ENCODE data around the gene DDTL.
"Not testable (repeated sequence)": the region's sequence is repeated elsewhere in the genome, so short reads cannot be mapped to it uniquely, and the experiment has no call there.

DDTL gene

DNA sequence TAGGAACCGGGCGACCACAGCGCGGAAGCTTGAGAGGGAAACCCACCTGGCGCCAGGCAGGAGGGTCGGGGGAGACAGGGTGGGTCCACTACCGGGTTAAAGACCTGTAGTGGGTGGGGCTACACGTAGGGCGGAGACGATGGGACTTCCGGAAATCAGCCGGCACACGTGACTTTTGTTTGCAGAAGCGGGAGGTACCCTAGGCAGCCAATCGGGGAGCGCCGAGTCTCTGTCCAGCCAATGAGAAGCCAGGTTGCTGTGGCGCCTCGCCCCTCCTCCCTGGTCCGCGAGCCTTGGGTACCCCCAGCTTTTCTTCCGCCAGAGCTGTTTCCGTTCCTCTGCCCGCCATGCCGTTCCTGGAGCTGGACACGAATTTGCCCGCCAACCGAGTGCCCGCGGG, at the start of gene DDTL:
DDTL (plus strand) TSS at position 321 of the 400 bp plus-strand sequence; CDS start at position 348, 27 bp downstream.
- H3K27me3 ChIP-seq (ENCODE audit: insufficient read depth, low read depth, severe bottlenecking); H3K4me3 ChIP-seq (ENCODE audit: low read depth, low read length); H3K27ac ChIP-seq; DNase-seq; H3K9me3 ChIP-seq (ENCODE audit: severe bottlenecking): not testable (repeated sequence)
- H3K36me3 ChIP-seq: peaks cover 19% of the 10 kb centered on the region

DNA sequence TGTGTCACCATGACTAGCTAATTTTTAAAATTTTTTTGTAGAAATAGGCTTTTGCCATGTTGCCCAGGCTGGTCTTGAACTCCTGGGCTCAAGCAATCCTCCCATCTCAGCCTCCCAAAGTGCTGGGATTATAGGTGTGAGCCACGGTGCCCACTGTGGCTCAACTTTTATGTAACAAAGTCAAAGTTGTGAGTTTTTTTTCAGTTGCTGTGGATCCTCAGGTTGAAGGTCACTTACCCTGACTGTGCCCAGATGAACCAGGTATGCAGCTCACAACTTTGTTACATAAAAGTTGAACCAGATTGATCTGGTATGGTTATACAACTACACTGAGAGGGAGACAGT, 46.4 kb upstream of the DDTL start:
- DNase-seq, H3K27ac ChIP-seq: not testable (repeated sequence)

DNA sequence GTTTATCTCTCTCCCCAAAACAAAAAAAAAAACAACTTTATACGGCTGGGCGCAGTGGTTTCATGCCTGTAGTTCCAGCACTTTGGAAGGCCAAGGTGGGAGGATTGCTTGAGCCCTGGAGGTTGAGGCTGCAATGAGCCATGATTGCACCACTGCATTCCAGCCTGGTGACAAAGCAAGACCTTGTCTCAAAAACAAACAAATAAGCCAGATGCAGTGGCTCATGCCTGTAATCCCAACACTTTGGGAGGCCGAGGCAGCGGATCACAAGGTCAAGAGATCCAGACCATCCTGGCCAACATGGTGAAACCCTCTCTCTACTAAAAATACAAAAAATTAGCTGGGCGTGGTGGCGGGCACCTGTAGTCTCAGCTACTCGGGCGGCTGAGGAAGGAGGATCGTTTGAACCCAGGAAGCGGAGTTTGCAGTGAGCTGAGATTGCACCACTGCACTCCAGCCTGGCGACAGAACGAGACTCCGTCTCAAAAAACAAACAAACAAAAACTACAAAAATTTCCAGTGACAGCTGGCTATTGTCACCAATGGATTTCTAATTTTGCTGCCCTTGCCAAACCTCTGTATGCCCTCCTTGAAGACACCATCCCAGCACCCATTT, 45.0 kb upstream of the DDTL start:
- peaks cover 28% of the 10 kb centered on the region for H3K36me3 ChIP-seq
- not testable (repeated sequence) for H3K27me3 ChIP-seq (ENCODE audit: insufficient read depth, low read depth, severe bottlenecking); H3K27ac ChIP-seq; H3K4me3 ChIP-seq (ENCODE audit: low read depth, low read length); DNase-seq
- peaks cover 11% of the 10 kb centered on the region for H3K9me3 ChIP-seq (ENCODE audit: severe bottlenecking)

More for the DNA sequence above, 46.4 kb upstream of the DDTL start:
- peaks cover 17% of the 10 kb centered on the region for H3K36me3 ChIP-seq
- not testable (repeated sequence) for H3K27me3 ChIP-seq (ENCODE audit: insufficient read depth, low read depth, severe bottlenecking); H3K9me3 ChIP-seq (ENCODE audit: severe bottlenecking); H3K4me3 ChIP-seq (ENCODE audit: low read depth, low read length)

DNA sequence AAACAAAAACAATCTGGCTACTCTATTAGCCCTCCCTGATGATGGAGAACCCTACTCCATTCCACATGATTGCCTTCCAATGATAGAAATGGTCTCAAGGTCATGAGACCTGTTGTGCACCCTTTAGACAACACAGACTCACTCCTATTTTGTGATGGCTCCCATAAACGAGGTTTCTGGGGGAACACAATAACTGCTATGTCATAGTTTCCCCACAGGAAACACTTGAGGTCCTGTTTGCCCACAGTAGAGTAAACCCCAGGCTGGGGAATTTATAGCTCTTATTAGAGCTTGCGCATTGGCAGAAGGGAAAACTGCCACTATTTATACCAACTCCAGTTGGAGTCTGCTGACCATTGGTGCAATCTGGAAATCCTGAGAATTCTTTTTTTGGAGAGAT, 43.8 kb upstream of the DDTL start:
- Histone ChIP-seq H3K4me3 (ENCODE audit: low read depth, low read length) (no peak overlapping the region), H3K36me3 (peaks cover 28% of the 10 kb centered on the region), H3K9me3 (ENCODE audit: severe bottlenecking) (peaks cover 11% of the 10 kb centered on the region), H3K27ac (no peak overlapping the region), H3K27me3 (ENCODE audit: insufficient read depth, low read depth, severe bottlenecking) (no peaks in the 10 kb centered on the region)
- DNase-seq: no peak
- TF ChIP-seq, protein P1, sequence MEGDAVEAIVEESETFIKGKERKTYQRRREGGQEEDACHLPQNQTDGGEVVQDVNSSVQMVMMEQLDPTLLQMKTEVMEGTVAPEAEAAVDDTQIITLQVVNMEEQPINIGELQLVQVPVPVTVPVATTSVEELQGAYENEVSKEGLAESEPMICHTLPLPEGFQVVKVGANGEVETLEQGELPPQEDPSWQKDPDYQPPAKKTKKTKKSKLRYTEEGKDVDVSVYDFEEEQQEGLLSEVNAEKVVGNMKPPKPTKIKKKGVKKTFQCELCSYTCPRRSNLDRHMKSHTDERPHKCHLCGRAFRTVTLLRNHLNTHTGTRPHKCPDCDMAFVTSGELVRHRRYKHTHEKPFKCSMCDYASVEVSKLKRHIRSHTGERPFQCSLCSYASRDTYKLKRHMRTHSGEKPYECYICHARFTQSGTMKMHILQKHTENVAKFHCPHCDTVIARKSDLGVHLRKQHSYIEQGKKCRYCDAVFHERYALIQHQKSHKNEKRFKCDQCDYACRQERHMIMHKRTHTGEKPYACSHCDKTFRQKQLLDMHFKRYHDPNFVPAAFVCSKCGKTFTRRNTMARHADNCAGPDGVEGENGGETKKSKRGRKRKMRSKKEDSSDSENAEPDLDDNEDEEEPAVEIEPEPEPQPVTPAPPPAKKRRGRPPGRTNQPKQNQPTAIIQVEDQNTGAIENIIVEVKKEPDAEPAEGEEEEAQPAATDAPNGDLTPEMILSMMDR (IDR thresholded peaks at IDR 0.05; ENCODE audit: low read depth, low read length): no peak

DNA sequence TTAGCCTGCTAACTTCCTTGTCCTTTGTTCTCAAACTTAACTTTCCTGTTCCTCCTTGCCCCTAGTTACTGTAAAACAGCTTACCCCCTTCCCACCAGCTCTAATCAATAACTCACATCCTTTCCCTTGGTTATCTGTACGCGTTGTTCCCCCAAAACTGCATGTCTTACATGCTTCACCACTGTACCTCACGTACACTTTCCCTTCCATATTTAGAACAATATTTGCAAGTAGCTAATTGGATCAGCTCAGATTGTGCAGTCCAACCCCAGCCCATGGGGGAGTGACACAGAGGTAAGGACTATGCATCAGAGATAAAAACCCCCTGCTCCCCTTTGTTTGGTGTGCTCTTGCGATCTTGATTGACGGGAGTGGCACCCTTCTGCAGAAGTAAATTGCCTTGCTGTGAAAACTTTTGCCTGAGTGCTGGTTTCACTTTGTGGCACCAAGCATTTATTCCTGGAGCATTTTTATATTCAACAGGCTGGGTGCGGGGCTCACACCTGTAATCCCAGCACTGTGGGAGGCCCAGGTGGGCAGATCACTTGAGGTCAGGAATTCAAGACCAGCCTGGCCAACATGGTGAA, 41.6 kb upstream of the DDTL start:
- TF ChIP-seq, protein P1 (IDR thresholded peaks at IDR 0.05; ENCODE audit: low read depth, low read length): no peak
- Histone ChIP-seq H3K9me3 (ENCODE audit: severe bottlenecking) (peaks cover 11% of the 10 kb centered on the region), H3K27ac (no peak overlapping the region), H3K4me3 (ENCODE audit: low read depth, low read length) (no peak overlapping the region), H3K36me3 (peaks cover 30% of the 10 kb centered on the region), H3K27me3 (ENCODE audit: insufficient read depth, low read depth, severe bottlenecking) (no peaks in the 10 kb centered on the region)
- DNase-seq: no peak

DNA sequence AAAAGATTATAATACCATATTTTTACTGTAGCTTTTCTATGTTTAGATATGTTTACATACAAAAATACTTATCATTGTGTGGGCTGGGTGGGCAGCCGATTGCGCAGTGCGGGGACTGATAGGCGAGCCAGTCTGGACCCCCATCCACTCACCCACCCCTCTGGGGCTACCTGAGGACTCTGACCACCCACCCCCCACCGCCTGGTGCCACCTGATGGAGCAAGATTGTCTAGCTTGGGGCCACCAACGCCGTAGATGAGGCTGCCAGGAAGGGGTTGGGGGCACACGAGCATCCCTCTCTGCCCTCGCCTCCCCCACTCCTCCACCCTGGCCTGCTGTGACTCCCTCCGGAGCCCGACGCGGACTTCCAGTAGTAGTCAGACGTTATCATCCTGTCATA, 40.1 kb upstream of the DDTL start:
- Histone ChIP-seq H3K9me3 (ENCODE audit: severe bottlenecking) (peaks cover 11% of the 10 kb centered on the region), H3K27ac (no peak overlapping the region), H3K36me3 (peaks cover 34% of the 10 kb centered on the region), H3K27me3 (ENCODE audit: insufficient read depth, low read depth, severe bottlenecking) (no peaks in the 10 kb centered on the region), H3K4me3 (ENCODE audit: low read depth, low read length) (no peak overlapping the region)
- TF ChIP-seq, protein P1 (IDR thresholded peaks at IDR 0.05; ENCODE audit: low read depth, low read length): no peak
- no peak for DNase-seq

DNA sequence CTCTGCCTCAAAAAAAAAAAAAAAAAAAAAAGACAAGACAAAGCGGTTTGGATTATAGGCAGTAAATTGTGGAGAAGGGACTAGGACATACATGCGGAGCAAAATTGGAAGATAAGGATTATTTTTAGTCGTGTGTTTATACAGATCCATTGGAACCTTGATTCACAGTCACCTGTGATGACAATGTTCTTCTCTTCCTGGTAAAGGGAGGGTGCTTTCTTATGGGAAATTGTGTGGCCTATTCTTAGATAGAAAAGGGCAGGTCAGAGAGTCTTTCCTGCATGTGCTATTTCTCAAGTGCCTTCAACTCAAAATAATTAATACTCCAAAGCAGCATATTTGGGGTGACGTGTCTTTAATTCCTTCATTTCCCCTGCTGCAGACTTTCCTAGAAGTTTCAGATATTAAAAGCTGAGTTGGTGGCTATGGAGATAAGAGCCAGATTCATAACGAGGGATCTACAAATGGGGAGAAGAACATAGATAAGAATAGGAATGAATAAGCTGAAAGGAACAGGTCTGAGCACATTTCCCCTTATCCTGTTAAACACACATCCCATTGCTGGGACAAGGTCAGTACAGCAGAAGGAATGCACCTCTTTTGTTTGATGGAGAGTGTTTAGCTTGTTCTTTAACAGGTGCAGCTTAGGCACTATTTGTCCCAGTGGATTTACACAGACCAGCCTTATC, 28.2 kb upstream of the DDTL start:
- TF ChIP-seq, protein P1 (IDR thresholded peaks at IDR 0.05; ENCODE audit: low read depth, low read length): no peak
- Histone ChIP-seq H3K4me3 (ENCODE audit: low read depth, low read length) (no peak overlapping the region), H3K27me3 (ENCODE audit: insufficient read depth, low read depth, severe bottlenecking) (no peaks in the 10 kb centered on the region), H3K27ac (no peak overlapping the region), H3K36me3 (no peaks in the 10 kb centered on the region), H3K9me3 (ENCODE audit: severe bottlenecking) (no peaks in the 10 kb centered on the region)
- DNase-seq: no peak
